ENCODE data around the gene NHLRC1.

Gene NHLRC1

GRCh38 chr6:18122128-18123093, at the start of gene NHLRC1:
TSS of gene NHLRC1 (minus strand) at chr6:18122677. CDS start at chr6:18122606, 71 bp downstream.
- Histone ChIP-seq H3K27me3 (ENCODE audit: control insufficient read depth, insufficient read depth, low read length) (peaks cover 18% of the 10 kb centered on the region), H3K27ac (ENCODE audit: low read length) (no peak within 1 kb of the TSS), H3K9ac (ENCODE audit: low read length) (no peak within 1 kb of the TSS), H3K36me3 (ENCODE audit: control insufficient read depth, low read depth, low read length) (no peaks in the 10 kb centered on the region), H3K4me3 (ENCODE audit: low read length) (peak within 1 kb of the TSS; percentile 34), H3K4me1 (ENCODE audit: control insufficient read depth, low read depth, low read length) (no peaks in the 10 kb centered on the region), H3K9me3 (ENCODE audit: control insufficient read depth, low read depth, low read length) (no peaks in the 10 kb centered on the region)

GRCh38 chr6:18171871-18172270, 49.4 kb upstream of the NHLRC1 start:
- H3K36me3 ChIP-seq (ENCODE audit: control insufficient read depth, low read depth, low read length): peaks cover 7% of the 10 kb centered on the region
- no peaks in the 10 kb centered on the region for H3K27me3 ChIP-seq (ENCODE audit: control insufficient read depth, insufficient read depth, low read length)
- no peak overlapping the region for H3K4me3 ChIP-seq (ENCODE audit: low read length)
- H3K4me1 ChIP-seq (ENCODE audit: control insufficient read depth, low read depth, low read length): no peaks in the 10 kb centered on the region
- no peak overlapping the region for H3K9ac ChIP-seq (ENCODE audit: low read length)
- H3K9me3 ChIP-seq (ENCODE audit: control insufficient read depth, low read depth, low read length): peaks cover 5% of the 10 kb centered on the region
- H3K27ac ChIP-seq (ENCODE audit: low read length): no peak overlapping the region

GRCh38 chr6:18168264-18168663, 45.8 kb upstream of the NHLRC1 start:
- Histone ChIP-seq H3K27me3 (ENCODE audit: control insufficient read depth, insufficient read depth, low read length) (no peaks in the 10 kb centered on the region), H3K9ac (ENCODE audit: low read length) (no peak overlapping the region), H3K4me1 (ENCODE audit: control insufficient read depth, low read depth, low read length) (no peaks in the 10 kb centered on the region), H3K27ac (ENCODE audit: low read length) (no peak overlapping the region), H3K4me3 (ENCODE audit: low read length) (no peak overlapping the region), H3K9me3 (ENCODE audit: control insufficient read depth, low read depth, low read length) (peaks cover 5% of the 10 kb centered on the region), H3K36me3 (ENCODE audit: control insufficient read depth, low read depth, low read length) (peaks cover 7% of the 10 kb centered on the region)

GRCh38 chr6:18166312-18167036, 44.0 kb upstream of the NHLRC1 start:
- no peaks in the 10 kb centered on the region for H3K27me3 ChIP-seq (ENCODE audit: control insufficient read depth, insufficient read depth, low read length)
- H3K9ac ChIP-seq (ENCODE audit: low read length): no peak overlapping the region
- no peak overlapping the region for H3K27ac ChIP-seq (ENCODE audit: low read length)
- peaks cover 14% of the 10 kb centered on the region for H3K36me3 ChIP-seq (ENCODE audit: control insufficient read depth, low read depth, low read length)
- H3K4me3 ChIP-seq (ENCODE audit: low read length): no peak overlapping the region
- H3K9me3 ChIP-seq (ENCODE audit: control insufficient read depth, low read depth, low read length): peaks cover 5% of the 10 kb centered on the region
- H3K4me1 ChIP-seq (ENCODE audit: control insufficient read depth, low read depth, low read length): no peaks in the 10 kb centered on the region

GRCh38 chr6:18165751-18166150, 43.3 kb upstream of the NHLRC1 start:
- H3K9ac ChIP-seq (ENCODE audit: low read length): no peak overlapping the region
- peaks cover 5% of the 10 kb centered on the region for H3K9me3 ChIP-seq (ENCODE audit: control insufficient read depth, low read depth, low read length)
- peaks cover 19% of the 10 kb centered on the region for H3K36me3 ChIP-seq (ENCODE audit: control insufficient read depth, low read depth, low read length)
- H3K4me1 ChIP-seq (ENCODE audit: control insufficient read depth, low read depth, low read length): no peaks in the 10 kb centered on the region
- H3K27ac ChIP-seq (ENCODE audit: low read length): no peak overlapping the region
- no peak overlapping the region for H3K4me3 ChIP-seq (ENCODE audit: low read length)
- H3K27me3 ChIP-seq (ENCODE audit: control insufficient read depth, insufficient read depth, low read length): no peaks in the 10 kb centered on the region

- Histone ChIP-seq H3K9ac (ENCODE audit: low read length) (no peak overlapping the region), H3K27me3 (ENCODE audit: control insufficient read depth, insufficient read depth, low read length) (no peaks in the 10 kb centered on the region), H3K4me1 (ENCODE audit: control insufficient read depth, low read depth, low read length) (no peaks in the 10 kb centered on the region), H3K9me3 (ENCODE audit: control insufficient read depth, low read depth, low read length) (no peaks in the 10 kb centered on the region), H3K4me3 (ENCODE audit: low read length) (no peak overlapping the region), H3K27ac (ENCODE audit: low read length) (no peak overlapping the region), H3K36me3 (ENCODE audit: control insufficient read depth, low read depth, low read length) (peaks cover 13% of the 10 kb centered on the region)
These were observed 39.9 kb upstream of the NHLRC1 start for GRCh38 chr6:18162401-18162800.

GRCh38 chr6:18161431-18161830, 39.0 kb upstream of the NHLRC1 start:
- Histone ChIP-seq H3K9me3 (ENCODE audit: control insufficient read depth, low read depth, low read length) (no peaks in the 10 kb centered on the region), H3K9ac (ENCODE audit: low read length) (no peak overlapping the region), H3K4me1 (ENCODE audit: control insufficient read depth, low read depth, low read length) (peaks cover under 1% of the 10 kb centered on the region), H3K27me3 (ENCODE audit: control insufficient read depth, insufficient read depth, low read length) (no peaks in the 10 kb centered on the region), H3K4me3 (ENCODE audit: low read length) (no peak overlapping the region), H3K36me3 (ENCODE audit: control insufficient read depth, low read depth, low read length) (peaks cover 13% of the 10 kb centered on the region), H3K27ac (ENCODE audit: low read length) (no peak overlapping the region)

- Histone ChIP-seq H3K4me1 (ENCODE audit: control insufficient read depth, low read depth, low read length) (peaks cover 3% of the 10 kb centered on the region), H3K4me3 (ENCODE audit: low read length) (no peak overlapping the region), H3K36me3 (ENCODE audit: control insufficient read depth, low read depth, low read length) (peaks cover 13% of the 10 kb centered on the region), H3K27ac (ENCODE audit: low read length) (no peak overlapping the region), H3K9me3 (ENCODE audit: control insufficient read depth, low read depth, low read length) (no peaks in the 10 kb centered on the region), H3K9ac (ENCODE audit: low read length) (no peak overlapping the region), H3K27me3 (ENCODE audit: control insufficient read depth, insufficient read depth, low read length) (no peaks in the 10 kb centered on the region)
These were observed 38.4 kb upstream of the NHLRC1 start for GRCh38 chr6:18160911-18161310.

GRCh38 chr6:18155864-18156421, 33.5 kb upstream of the NHLRC1 start:
- Histone ChIP-seq H3K4me3 (ENCODE audit: low read length) (peak overlapping the region; percentile 89), H3K27me3 (ENCODE audit: control insufficient read depth, insufficient read depth, low read length) (no peaks in the 10 kb centered on the region), H3K9me3 (ENCODE audit: control insufficient read depth, low read depth, low read length) (no peaks in the 10 kb centered on the region), H3K36me3 (ENCODE audit: control insufficient read depth, low read depth, low read length) (peaks cover under 1% of the 10 kb centered on the region), H3K4me1 (ENCODE audit: control insufficient read depth, low read depth, low read length) (peaks cover 19% of the 10 kb centered on the region), H3K27ac (ENCODE audit: low read length) (no peak overlapping the region), H3K9ac (ENCODE audit: low read length) (peak overlapping the region; percentile 50)

- no peaks in the 10 kb centered on the region for H3K9me3 ChIP-seq (ENCODE audit: control insufficient read depth, low read depth, low read length)
- H3K9ac ChIP-seq (ENCODE audit: low read length): peak within 1 kb of the TSS; percentile 82
- H3K36me3 ChIP-seq (ENCODE audit: control insufficient read depth, low read depth, low read length): no peaks in the 10 kb centered on the region
- peak within 1 kb of the TSS; percentile 63 for H3K27ac ChIP-seq (ENCODE audit: low read length)
- peaks cover 19% of the 10 kb centered on the region for H3K4me1 ChIP-seq (ENCODE audit: control insufficient read depth, low read depth, low read length)
- no peaks in the 10 kb centered on the region for H3K27me3 ChIP-seq (ENCODE audit: control insufficient read depth, insufficient read depth, low read length)
- H3K4me3 ChIP-seq (ENCODE audit: low read length): peak within 1 kb of the TSS; percentile 89
These were observed 32.8 kb upstream of the NHLRC1 start, which contains the start of gene KDM1B for GRCh38 chr6:18155150-18155863. TSS of gene KDM1B (plus strand) at chr6:18155422. CDS start at chr6:18159896, 4,474 bp downstream.
